Epithelial cell of proximal tubule (primary cell): ENCODE results near the gene ZNF674. TPM values are rescaled to one million over a fixed set of nuclear protein-coding genes. Genes with fewer than 3 reads are reported as not detected.
"Not testable (repeated sequence)": the region's sequence is repeated elsewhere in the genome, so short reads cannot be mapped to it uniquely, and the experiment has no call there.

Source experiments
- DNase-seq: peaks from one replicate; pipeline ENCODE4 v3.0.0-alpha.2; 2011; ENCODE audit warnings: low read depth
- H3K4me3 ChIP-seq: 2 replicates; pipeline ENCODE4 v1.5.1; 2011; ENCODE audit warnings: low read depth, mild to moderate bottlenecking, low read length
- total RNA-seq: library from RNA; depleted of rRNA; stranded (reverse); fragments of >200 nt; gene quantifications from 2 replicates; pipeline ENCODE4 v1.2.3, GENCODE V29; 2015
- TF ChIP-seq, protein P1 (sequence below): conservative IDR thresholded peaks from 2 replicates; pipeline ENCODE4 v1.5.1; 2012; ENCODE audit warnings: low read depth, mild to moderate bottlenecking, low read length

Gene ZNF674
- total RNA-seq, 1 donor from 2014 or later, result 0.75 TPM

- DNase-seq, result no peak
- TF ChIP-seq, protein P1, sequence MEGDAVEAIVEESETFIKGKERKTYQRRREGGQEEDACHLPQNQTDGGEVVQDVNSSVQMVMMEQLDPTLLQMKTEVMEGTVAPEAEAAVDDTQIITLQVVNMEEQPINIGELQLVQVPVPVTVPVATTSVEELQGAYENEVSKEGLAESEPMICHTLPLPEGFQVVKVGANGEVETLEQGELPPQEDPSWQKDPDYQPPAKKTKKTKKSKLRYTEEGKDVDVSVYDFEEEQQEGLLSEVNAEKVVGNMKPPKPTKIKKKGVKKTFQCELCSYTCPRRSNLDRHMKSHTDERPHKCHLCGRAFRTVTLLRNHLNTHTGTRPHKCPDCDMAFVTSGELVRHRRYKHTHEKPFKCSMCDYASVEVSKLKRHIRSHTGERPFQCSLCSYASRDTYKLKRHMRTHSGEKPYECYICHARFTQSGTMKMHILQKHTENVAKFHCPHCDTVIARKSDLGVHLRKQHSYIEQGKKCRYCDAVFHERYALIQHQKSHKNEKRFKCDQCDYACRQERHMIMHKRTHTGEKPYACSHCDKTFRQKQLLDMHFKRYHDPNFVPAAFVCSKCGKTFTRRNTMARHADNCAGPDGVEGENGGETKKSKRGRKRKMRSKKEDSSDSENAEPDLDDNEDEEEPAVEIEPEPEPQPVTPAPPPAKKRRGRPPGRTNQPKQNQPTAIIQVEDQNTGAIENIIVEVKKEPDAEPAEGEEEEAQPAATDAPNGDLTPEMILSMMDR, result no peak
Observed at GRCh38 chrX:46506076-46506475, 39.1 kb downstream of the ZNF674 start.

DNA sequence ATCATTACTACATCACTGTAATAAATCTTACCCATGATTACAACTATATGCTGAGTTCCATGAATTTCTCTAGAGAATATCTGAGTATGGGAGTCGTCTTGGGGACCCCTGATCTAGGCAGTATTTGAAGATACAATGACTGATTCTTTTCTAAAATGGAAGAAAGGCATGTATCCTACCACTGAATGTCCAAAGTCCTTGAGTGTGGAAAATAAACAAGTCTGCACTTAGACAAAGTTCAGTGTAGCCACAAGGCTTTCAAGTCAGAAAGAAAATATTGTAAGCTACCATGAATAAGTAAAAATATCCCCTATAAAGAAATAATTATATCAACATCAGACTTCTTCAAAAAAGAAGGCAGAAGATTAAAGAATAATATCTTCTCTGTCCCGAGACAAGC lies 42.4 kb downstream of the ZNF674 start:
- DNase-seq, result no peak
- TF ChIP-seq, protein P1, result no peak
- no peak overlapping the region for H3K4me3 ChIP-seq

More at GRCh38 chrX:46506076-46506475, 39.1 kb downstream of the ZNF674 start:
- no peak overlapping the region for H3K4me3 ChIP-seq

DNA sequence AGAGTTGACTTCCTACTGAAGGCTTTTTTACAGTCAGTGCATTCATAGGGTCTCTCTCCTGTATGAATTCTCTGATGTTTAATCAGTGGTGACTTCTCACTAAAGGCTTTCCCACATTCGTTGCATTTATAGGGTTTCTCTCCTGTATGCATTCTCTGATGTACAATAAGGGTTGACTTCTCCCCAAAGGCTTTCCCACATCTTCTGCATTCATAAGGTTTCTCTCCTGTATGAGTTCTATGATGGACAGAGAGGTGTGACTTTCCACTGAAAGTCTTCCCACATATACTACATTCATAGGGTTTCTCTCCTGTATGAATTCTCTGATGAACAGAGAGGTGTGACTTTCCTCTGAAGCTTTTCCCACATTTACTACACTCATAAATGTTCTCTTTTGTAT lies 45.2 kb downstream of the ZNF674 start:
- no peak for DNase-seq
- TF ChIP-seq, protein P1, result no peak
- H3K4me3 ChIP-seq, result no peak overlapping the region

- TF ChIP-seq, protein P1, result no peak
Observed at GRCh38 chrX:46488712-46489111, 56.5 kb downstream of the ZNF674 start.

DNA sequence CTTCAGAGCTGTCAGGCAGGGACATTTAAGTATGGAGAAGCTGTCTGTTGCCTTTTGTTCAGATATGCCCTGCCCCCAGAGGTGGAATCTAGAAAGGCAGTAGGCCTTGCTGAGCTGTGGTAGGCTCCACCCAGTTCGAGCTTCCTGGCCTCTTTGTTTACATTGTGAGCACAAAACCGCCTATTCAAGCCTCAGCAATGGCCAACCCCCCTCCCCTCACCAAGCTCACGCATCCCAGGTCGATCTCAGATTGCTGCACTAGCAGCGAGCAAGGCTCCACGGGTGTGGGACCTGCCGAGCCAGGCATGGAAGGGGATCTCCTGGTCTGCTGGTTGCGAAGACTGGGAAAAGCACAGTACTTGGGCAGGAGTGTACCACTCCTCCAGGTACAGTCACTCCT lies 59.3 kb downstream of the ZNF674 start:
- H3K4me3 ChIP-seq, result no peak overlapping the region
- TF ChIP-seq, protein P1, result no peak
- DNase-seq, result no peak

More at GRCh38 chrX:46488712-46489111, 56.5 kb downstream of the ZNF674 start:
- H3K4me3 ChIP-seq, result no peak overlapping the region
- DNase-seq, result no peak

- not testable (repeated sequence) for H3K4me3 ChIP-seq, DNase-seq
Observed at GRCh38 chrX:46478634-46479033, 66.6 kb downstream of the ZNF674 start.

- no peak overlapping the region for H3K4me3 ChIP-seq
- TF ChIP-seq, protein P1, result no peak
- no peak for DNase-seq
Observed at GRCh38 chrX:46477435-46477834, 67.8 kb downstream of the ZNF674 start.
